Measurements from ENCODE around the gene PKD1L1. TPM values are rescaled to one million over a fixed set of nuclear protein-coding genes. Genes with fewer than 3 reads are reported as not detected.
A peak's percentile ranks its signal among the peaks of the same experiment; 100 is the strongest.

PKD1L1 gene
- total and polyA plus RNA-seq, 11 donors: 1.1 to 3.7 (median 2.3) TPM

- H3K9me3 ChIP-seq: no peaks in the 10 kb centered on the region
- no peaks in the 10 kb centered on the region for H3K36me3 ChIP-seq
- H3K27me3 ChIP-seq: no peaks in the 10 kb centered on the region
- no peak for ATAC-seq
- WGBS, 4 donors: 91 to 97% (median 95%) methylated on average over 8 of the region's 8 CpGs
- no peak for TF ChIP-seq CTCF (IDR thresholded peaks at IDR 0.05)
- TF ChIP-seq POLR2A (IDR thresholded peaks at IDR 0.05): no peak
- H3K27ac ChIP-seq: no peak overlapping the region
- no peak for DNase-seq
- no peak overlapping the region for H3K4me3 ChIP-seq
- intact Hi-C loops (cut with DNase I): no loop called here
- peaks cover 0 to 6% (median 0%) of the 10 kb centered on the region in 12 donors for H3K4me1 ChIP-seq
Observed at GRCh38 chr7:47744883-47745282, 203.4 kb downstream of the PKD1L1 start.

GRCh38 chr7:47743965-47744591, 204.2 kb downstream of the PKD1L1 start:
- H3K36me3 ChIP-seq: no peaks in the 10 kb centered on the region
- H3K27me3 ChIP-seq: no peaks in the 10 kb centered on the region
- DNase-seq (no peak), ATAC-seq (peak in 1 of 4 donors; percentile 45)
- TF ChIP-seq CTCF (IDR thresholded peaks at IDR 0.05) (no peak), POLR2A (IDR thresholded peaks at IDR 0.05) (no peak)
- no peak overlapping the region for H3K27ac ChIP-seq
- no peaks in the 10 kb centered on the region for H3K9me3 ChIP-seq
- WGBS, 4 donors: 48 to 60% (median 53%) methylated on average over 25 of the region's 25 CpGs
- peaks cover 0 to 6% (median 0%) of the 10 kb centered on the region in 12 donors for H3K4me1 ChIP-seq
- H3K4me3 ChIP-seq: no peak overlapping the region
- intact Hi-C loops (cut with DNase I): no loop called here

- H3K27ac ChIP-seq: no peak overlapping the region
- WGBS, 4 donors: 75 to 93% (median 93%) methylated on average over 6 of the region's 6 CpGs
- no peak for ATAC-seq
Observed at GRCh38 chr7:47741984-47742383, 206.3 kb downstream of the PKD1L1 start.

GRCh38 chr7:47739891-47740290, 208.4 kb downstream of the PKD1L1 start:
- TF ChIP-seq CTCF (IDR thresholded peaks at IDR 0.05) (no peak), POLR2A (IDR thresholded peaks at IDR 0.05) (no peak)
- Histone ChIP-seq H3K27ac (no peak overlapping the region), H3K4me1 (peaks cover 0 to 6% (median 0%) of the 10 kb centered on the region in 12 donors), H3K4me3 (no peak overlapping the region), H3K27me3 (no peaks in the 10 kb centered on the region), H3K9me3 (no peaks in the 10 kb centered on the region), H3K36me3 (no peaks in the 10 kb centered on the region)
- WGBS, 4 donors: 90 to 93% (median 92%) methylated on average over 8 of the region's 8 CpGs
- no peak for DNase-seq
- no peak for ATAC-seq
- intact Hi-C loops (cut with DNase I): no loop called here

More at GRCh38 chr7:47741984-47742383, 206.3 kb downstream of the PKD1L1 start:
- intact Hi-C loops (cut with DNase I): no loop called here
- Histone ChIP-seq H3K4me1 (peaks cover 0 to 6% (median 0%) of the 10 kb centered on the region in 12 donors), H3K36me3 (no peaks in the 10 kb centered on the region), H3K9me3 (no peaks in the 10 kb centered on the region), H3K27me3 (no peaks in the 10 kb centered on the region), H3K4me3 (no peak overlapping the region)
- TF ChIP-seq POLR2A (IDR thresholded peaks at IDR 0.05): no peak
- TF ChIP-seq CTCF (IDR thresholded peaks at IDR 0.05): no peak
- no peak for DNase-seq

Data from heart left ventricle (tissue), 16 donors.